Right atrium auricular region (tissue), 2 donors: Measurements from ENCODE around the gene PLXNA1. TPM values are rescaled to one million over a fixed set of nuclear protein-coding genes. Genes with fewer than 3 reads are reported as not detected.

Experiments
- DNase-seq: peaks from one replicate; pipeline ENCODE4 v3.0.0-alpha.2; 2019; ENCODE audit warnings: low spot score
- H3K27ac ChIP-seq, 2 donors: fragments of 200-600 bp; sonication (generic); 1 replicate in 1 of 2; 2 replicates in 1 of 2; pipeline ENCODE4 v1.5.1; 2016 to 2019
- H3K27me3 ChIP-seq, 2 donors: fragments of 200-600 bp; sonication (generic); one replicate each; pipeline versions ENCODE4 v1.5.1 to v1.6.0; 2017 to 2019
- H3K36me3 ChIP-seq: fragments of 200-600 bp; sonication (generic); one replicate; pipeline ENCODE4 v1.5.1; 2016
- H3K4me1 ChIP-seq, 2 donors: fragments of 200-600 bp; sonication (generic); one replicate each; pipeline versions ENCODE4 v1.5.1 to v1.6.0; 2017 to 2019
- H3K4me3 ChIP-seq, 2 donors: fragments of 200-600 bp; sonication (generic); 1 replicate in 1 of 2; 2 replicates in 1 of 2; pipeline ENCODE4 v1.5.1; 2017 to 2019; ENCODE audit warnings: mild to moderate bottlenecking in 1 of 2, moderate library complexity in 1 of 2
- H3K9me3 ChIP-seq, 2 donors: fragments of 200-600 bp; sonication (generic); one replicate each; pipeline ENCODE4 v1.5.1; 2019
- total RNA-seq, 2 donors: library from RNA; depleted of rRNA; stranded (reverse); fragments of >200 nt; gene quantifications; one replicate each; pipeline ENCODE4 v1.1.0, GENCODE V29; 2016
- TF ChIP-seq, protein P1 (sequence below), 2 donors: fragments of 200-600 bp; sonication (generic); IDR thresholded peaks; one replicate each; pipeline ENCODE4 v1.5.1; 2019; ENCODE audit warnings: antibody characterized with exemption in 2 of 2

Gene PLXNA1
- total RNA-seq, 2 donors from 2014 or later = 22.9 to 23.3 TPM

DNA sequence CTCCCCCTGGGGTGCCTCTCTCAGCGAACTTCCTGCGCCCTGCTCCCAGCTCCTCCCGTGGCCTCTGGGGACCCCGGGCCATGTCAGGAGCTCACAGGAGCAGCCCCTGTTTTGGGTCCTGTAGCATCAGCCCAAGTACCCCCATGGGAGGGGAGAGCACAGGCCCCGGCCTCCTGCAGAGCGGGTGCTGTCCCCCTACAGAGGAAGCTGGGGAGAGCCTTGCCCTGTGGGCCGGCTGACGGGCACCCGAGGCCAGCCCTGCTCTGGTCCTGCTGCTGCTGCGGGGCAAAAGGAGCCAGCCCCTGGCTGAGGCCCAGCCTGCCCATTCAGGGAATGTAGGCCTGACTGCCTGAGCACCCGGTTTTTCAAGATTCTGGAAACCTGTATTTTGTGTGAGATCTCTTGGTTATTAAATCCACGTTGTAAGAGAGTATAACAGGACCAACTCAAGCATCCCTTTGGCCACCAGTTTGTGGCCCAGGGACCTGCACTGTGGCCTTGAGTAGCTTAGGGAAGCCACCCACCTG, 12.4 kb downstream of the PLXNA1 start:
- Histone ChIP-seq H3K4me3 (no peak overlapping the region), H3K27me3 (no peaks in the 10 kb centered on the region), H3K4me1 (peaks cover 0 to 75% of the 10 kb centered on the region in 2 donors), H3K9me3 (no peaks in the 10 kb centered on the region), H3K27ac (peak overlapping the region; percentile 31 to 59), H3K36me3 (peaks cover 3% of the 10 kb centered on the region)
- no peak for DNase-seq
- TF ChIP-seq, protein P1, sequence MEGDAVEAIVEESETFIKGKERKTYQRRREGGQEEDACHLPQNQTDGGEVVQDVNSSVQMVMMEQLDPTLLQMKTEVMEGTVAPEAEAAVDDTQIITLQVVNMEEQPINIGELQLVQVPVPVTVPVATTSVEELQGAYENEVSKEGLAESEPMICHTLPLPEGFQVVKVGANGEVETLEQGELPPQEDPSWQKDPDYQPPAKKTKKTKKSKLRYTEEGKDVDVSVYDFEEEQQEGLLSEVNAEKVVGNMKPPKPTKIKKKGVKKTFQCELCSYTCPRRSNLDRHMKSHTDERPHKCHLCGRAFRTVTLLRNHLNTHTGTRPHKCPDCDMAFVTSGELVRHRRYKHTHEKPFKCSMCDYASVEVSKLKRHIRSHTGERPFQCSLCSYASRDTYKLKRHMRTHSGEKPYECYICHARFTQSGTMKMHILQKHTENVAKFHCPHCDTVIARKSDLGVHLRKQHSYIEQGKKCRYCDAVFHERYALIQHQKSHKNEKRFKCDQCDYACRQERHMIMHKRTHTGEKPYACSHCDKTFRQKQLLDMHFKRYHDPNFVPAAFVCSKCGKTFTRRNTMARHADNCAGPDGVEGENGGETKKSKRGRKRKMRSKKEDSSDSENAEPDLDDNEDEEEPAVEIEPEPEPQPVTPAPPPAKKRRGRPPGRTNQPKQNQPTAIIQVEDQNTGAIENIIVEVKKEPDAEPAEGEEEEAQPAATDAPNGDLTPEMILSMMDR (IDR thresholded peaks at IDR 0.05) = no peak

DNA sequence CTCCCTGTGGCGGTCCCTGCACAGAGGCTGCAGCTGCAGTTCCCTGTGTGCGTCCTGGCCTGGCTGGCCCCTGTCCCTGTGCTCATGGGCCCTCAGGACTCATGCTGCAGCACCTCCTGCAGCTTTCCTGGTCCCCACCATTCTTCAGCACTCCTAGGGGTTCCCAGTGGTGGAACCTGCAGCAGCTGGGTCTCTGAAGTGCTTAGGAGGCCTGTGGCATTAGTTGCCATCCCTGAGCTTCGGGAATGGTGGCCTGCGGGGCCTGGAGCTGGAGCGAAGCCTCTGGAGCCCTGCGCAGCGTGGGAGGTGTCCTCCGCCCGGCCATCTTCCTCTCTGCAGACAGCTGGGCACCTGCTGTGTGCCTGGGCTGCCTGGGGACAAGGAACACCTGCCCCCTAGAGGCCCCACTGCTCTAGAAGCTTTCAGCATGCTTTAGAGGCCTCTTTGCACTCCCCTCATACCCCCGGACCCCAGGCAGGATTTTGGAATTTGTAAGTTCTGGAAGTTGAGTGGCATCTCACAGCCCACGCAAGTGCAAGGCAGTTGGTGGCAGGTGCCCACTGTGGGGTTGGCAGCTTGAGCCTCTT, 13.1 kb downstream of the PLXNA1 start:
- TF ChIP-seq, protein P1 (IDR thresholded peaks at IDR 0.05) = no peak

DNA sequence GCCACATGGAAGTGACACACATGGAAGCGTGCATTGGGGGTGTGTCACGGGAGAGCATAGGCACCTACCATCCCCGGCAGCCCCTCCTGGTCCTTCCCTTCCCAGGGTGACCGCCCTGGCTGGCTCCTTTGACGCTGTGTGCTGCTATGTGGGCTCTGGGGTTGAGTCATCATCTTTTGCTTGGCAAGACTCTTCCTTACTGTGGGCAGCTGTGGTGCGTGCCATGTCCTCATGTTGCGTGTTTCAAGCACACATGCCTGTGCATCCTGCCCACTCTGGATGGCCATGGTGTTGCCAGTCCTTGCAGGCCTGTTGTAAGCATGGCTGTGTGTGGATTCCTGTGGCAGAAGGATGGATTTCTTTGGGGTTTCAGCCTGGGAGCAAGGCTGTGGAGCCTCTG, 14.0 kb downstream of the PLXNA1 start:
- TF ChIP-seq, protein P1 (IDR thresholded peaks at IDR 0.05) = no peak
- H3K9me3 ChIP-seq = no peaks in the 10 kb centered on the region
- no peak overlapping the region for H3K4me3 ChIP-seq
- no peak overlapping the region for H3K27ac ChIP-seq
- H3K4me1 ChIP-seq = peaks cover 0 to 83% of the 10 kb centered on the region in 2 donors
- DNase-seq = no peak
- no peaks in the 10 kb centered on the region for H3K36me3 ChIP-seq
- no peaks in the 10 kb centered on the region for H3K27me3 ChIP-seq

More for the DNA sequence above, 13.1 kb downstream of the PLXNA1 start:
- H3K27ac ChIP-seq = no peak overlapping the region
- H3K4me3 ChIP-seq = no peak overlapping the region
- H3K9me3 ChIP-seq = no peaks in the 10 kb centered on the region
- peaks cover 0 to 82% of the 10 kb centered on the region in 2 donors for H3K4me1 ChIP-seq
- no peaks in the 10 kb centered on the region for H3K27me3 ChIP-seq
- no peak for DNase-seq
- no peaks in the 10 kb centered on the region for H3K36me3 ChIP-seq

DNA sequence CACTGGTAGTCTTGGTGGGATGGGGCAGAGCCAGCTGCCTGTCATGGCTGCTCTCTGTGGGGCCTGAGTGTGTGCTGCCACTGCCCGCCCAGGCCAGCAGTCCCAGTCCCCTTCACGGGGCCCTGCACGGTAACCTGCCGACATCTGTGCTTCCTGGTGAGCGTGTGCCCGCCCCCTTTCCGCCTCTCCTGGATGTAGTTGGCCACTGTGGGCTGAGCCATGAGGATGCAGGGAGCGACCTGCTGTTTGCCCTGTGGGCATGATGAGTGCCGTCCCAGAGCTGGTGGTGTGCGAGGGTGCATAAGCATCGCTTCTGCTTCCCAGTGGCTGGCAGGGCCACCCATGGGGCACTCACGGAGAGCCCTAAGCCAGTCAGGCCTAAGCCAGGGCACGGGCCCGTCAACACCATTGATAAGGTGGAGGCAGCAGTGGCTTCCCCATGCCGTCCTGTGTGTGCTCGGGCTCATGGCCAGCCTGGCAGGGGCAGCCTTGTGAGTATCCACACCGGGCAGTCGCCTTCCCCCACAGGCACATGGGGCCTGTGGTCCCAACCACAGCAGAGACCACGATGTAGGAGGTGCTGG, 14.6 kb downstream of the PLXNA1 start:
- H3K4me1 ChIP-seq = peaks cover 0 to 83% of the 10 kb centered on the region in 2 donors
- H3K27me3 ChIP-seq = no peaks in the 10 kb centered on the region
- no peak overlapping the region for H3K27ac ChIP-seq
- no peaks in the 10 kb centered on the region for H3K36me3 ChIP-seq
- DNase-seq = no peak
- H3K9me3 ChIP-seq = no peaks in the 10 kb centered on the region
- H3K4me3 ChIP-seq = no peak overlapping the region
- TF ChIP-seq, protein P1 (IDR thresholded peaks at IDR 0.05) = no peak

DNA sequence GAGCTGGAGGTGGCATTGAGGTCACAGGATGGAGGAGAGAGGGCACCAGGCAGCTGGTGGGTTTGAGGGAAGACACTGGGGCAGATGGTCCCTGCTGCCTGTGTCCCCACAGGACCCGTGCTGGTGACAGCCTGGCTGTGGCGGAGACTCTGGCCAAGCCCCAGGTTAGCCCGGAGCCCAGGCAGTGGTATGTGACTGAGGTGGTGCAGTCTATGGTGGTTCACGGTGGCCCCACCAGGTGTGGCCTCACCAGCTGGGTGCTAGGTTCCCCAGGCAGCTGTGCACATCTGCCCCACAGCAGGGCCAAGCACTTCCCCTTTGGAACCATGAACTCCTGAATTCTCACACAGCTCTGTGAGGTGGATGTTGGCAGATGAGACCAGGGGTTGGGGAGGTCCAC, 15.4 kb downstream of the PLXNA1 start:
- H3K4me1 ChIP-seq = peaks cover 0 to 83% of the 10 kb centered on the region in 2 donors
- no peak overlapping the region for H3K4me3 ChIP-seq
- H3K27me3 ChIP-seq = no peaks in the 10 kb centered on the region
- H3K9me3 ChIP-seq = no peaks in the 10 kb centered on the region
- H3K27ac ChIP-seq = no peak overlapping the region
- TF ChIP-seq, protein P1 (IDR thresholded peaks at IDR 0.05) = no peak
- H3K36me3 ChIP-seq = no peaks in the 10 kb centered on the region
- no peak for DNase-seq
